ENCODE measurements around the gene DDX10. TPM values are rescaled to one million over a fixed set of nuclear protein-coding genes. Genes with fewer than 3 reads are reported as not detected.

The DDX10 gene
- total and polyA plus RNA-seq, 2 experiments from 2014 or later = 32.4 to 37.8 TPM

- no peak overlapping the region for H3K27ac ChIP-seq (ENCODE audit: low read depth)
- Mint-ChIP-seq H3K27ac (no peak overlapping the region), H3K4me3 (no peak overlapping the region), H3K4me1 (peaks cover 39% of the 10 kb centered on the region), H3K9me3 (peaks cover 15% of the 10 kb centered on the region), H3K36me3 (ENCODE audit: low read depth) (peaks cover 20% of the 10 kb centered on the region; the same call in 2 of the 3 replicates), H3K27me3 (ENCODE audit: insufficient read depth, low read depth, poor library complexity) (peaks cover 4% of the 10 kb centered on the region)
- no peaks in the 10 kb centered on the region for H3K9me2 ChIP-seq (ENCODE audit: insufficient read depth)
- ATAC-seq = no peak
- no peaks in the 10 kb centered on the region for H3K36me3 ChIP-seq (ENCODE audit: insufficient read depth)
- no peaks in the 10 kb centered on the region for H3K27me3 ChIP-seq (ENCODE audit: insufficient read depth)
- no peak for DNase-seq (ENCODE audit: low spot score)
- H3F3A ChIP-seq (replicated peaks; ENCODE audit: low read depth) = no peaks in the 10 kb centered on the region
- no peaks in the 10 kb centered on the region for H4K20me1 ChIP-seq (replicated peaks; ENCODE audit: insufficient read depth)
- H3K4me2 ChIP-seq = no peak overlapping the region
- no peak overlapping the region for H3K4me3 ChIP-seq
- H2AFZ ChIP-seq = no peak overlapping the region
- H3K4me1 ChIP-seq (ENCODE audit: insufficient read depth) = peaks cover 30% of the 10 kb centered on the region
- TF ChIP-seq ZNF331 (CRISPR knock-in tag; IDR thresholded peaks at IDR 0.05; ENCODE audit: low read depth) = no peak
- TF ChIP-seq JUNB (IDR thresholded peaks at IDR 0.05; ENCODE audit: unreplicated experiment) = no peak
- no peaks in the 10 kb centered on the region for H3K79me2 ChIP-seq (replicated peaks; ENCODE audit: insufficient read depth)
These were observed 232.2 kb downstream of the DDX10 start for GRCh38 chr11:108897071-108897481.

GRCh38 chr11:108897916-108898315 is 233.0 kb downstream of the DDX10 start:
- H3K36me3 ChIP-seq (ENCODE audit: insufficient read depth) = no peaks in the 10 kb centered on the region

GRCh38 chr11:108901359-108901758 is 236.5 kb downstream of the DDX10 start:
- Mint-ChIP-seq H3K27me3 (ENCODE audit: insufficient read depth, low read depth, poor library complexity) (peaks cover 2% of the 10 kb centered on the region), H3K4me3 (no peak overlapping the region), H3K36me3 (ENCODE audit: low read depth) (peaks cover 20% of the 10 kb centered on the region; the same call in 2 of the 3 replicates), H3K4me1 (peaks cover 5% of the 10 kb centered on the region), H3K9me3 (peaks cover 15% of the 10 kb centered on the region), H3K27ac (no peak overlapping the region)
- TF ChIP-seq JUNB (IDR thresholded peaks at IDR 0.05; ENCODE audit: unreplicated experiment) = no peak
- no peak for TF ChIP-seq CREB1 (CRISPR knock-in tag; IDR thresholded peaks at IDR 0.05; ENCODE audit: low read depth)
- TF ChIP-seq NANOG (IDR thresholded peaks at IDR 0.05; ENCODE audit: borderline replicate concordance) = no peak
- no peak for TF ChIP-seq ZNF114 (CRISPR knock-in tag; IDR thresholded peaks at IDR 0.05)
- no peak for TF ChIP-seq ETS1 (IDR thresholded peaks at IDR 0.05)
- no peak for TF ChIP-seq ZNF462 (CRISPR knock-in tag; IDR thresholded peaks at IDR 0.05)
- TF ChIP-seq STAT1 (IDR thresholded peaks at IDR 0.05; ENCODE audit: unreplicated experiment) = no peak
- TF ChIP-seq ZNF331 (CRISPR knock-in tag; IDR thresholded peaks at IDR 0.05; ENCODE audit: low read depth) = no peak
- no peak for TF ChIP-seq EZH2phosphoT487 (IDR thresholded peaks at IDR 0.05; ENCODE audit: unreplicated experiment)
- no peak for TF ChIP-seq EZH2 (IDR thresholded peaks at IDR 0.05; ENCODE audit: low read depth, unreplicated experiment)
- Histone ChIP-seq H3K27me3 (ENCODE audit: insufficient read depth) (no peaks in the 10 kb centered on the region), H3K79me2 (replicated peaks; ENCODE audit: insufficient read depth) (no peaks in the 10 kb centered on the region), H3K9me2 (ENCODE audit: insufficient read depth) (no peaks in the 10 kb centered on the region), H2AFZ (no peak overlapping the region), H3K27ac (ENCODE audit: low read depth) (no peak overlapping the region), H4K20me1 (replicated peaks; ENCODE audit: insufficient read depth) (no peaks in the 10 kb centered on the region), H3K4me2 (no peak overlapping the region), H3K4me3 (no peak overlapping the region), H3F3A (replicated peaks; ENCODE audit: low read depth) (no peaks in the 10 kb centered on the region), H3K4me1 (ENCODE audit: insufficient read depth) (peaks cover 7% of the 10 kb centered on the region; the same call in 1 of the 2 replicates), H3K36me3 (ENCODE audit: insufficient read depth) (no peaks in the 10 kb centered on the region)
- no peak for DNase-seq (ENCODE audit: low spot score)
- ATAC-seq = no peak

More at GRCh38 chr11:108897916-108898315, 233.0 kb downstream of the DDX10 start:
- ATAC-seq (no peak), DNase-seq (ENCODE audit: low spot score) (no peak)
- H3K27ac ChIP-seq (ENCODE audit: low read depth) = no peak overlapping the region
- H3K4me2 ChIP-seq = no peak overlapping the region
- H3K9me2 ChIP-seq (ENCODE audit: insufficient read depth) = no peaks in the 10 kb centered on the region
- no peaks in the 10 kb centered on the region for H3F3A ChIP-seq (replicated peaks; ENCODE audit: low read depth)
- no peaks in the 10 kb centered on the region for H3K27me3 ChIP-seq (ENCODE audit: insufficient read depth)
- no peaks in the 10 kb centered on the region for H4K20me1 ChIP-seq (replicated peaks; ENCODE audit: insufficient read depth)
- H2AFZ ChIP-seq = no peak overlapping the region
- Mint-ChIP-seq H3K9me3 (peaks cover 15% of the 10 kb centered on the region), H3K4me1 (peaks cover 33% of the 10 kb centered on the region), H3K27ac (no peak overlapping the region), H3K36me3 (ENCODE audit: low read depth) (peaks cover 20% of the 10 kb centered on the region; the same call in 2 of the 3 replicates), H3K27me3 (ENCODE audit: insufficient read depth, low read depth, poor library complexity) (peaks cover 2% of the 10 kb centered on the region), H3K4me3 (no peak overlapping the region)
- no peak overlapping the region for H3K4me3 ChIP-seq
- no peaks in the 10 kb centered on the region for H3K79me2 ChIP-seq (replicated peaks; ENCODE audit: insufficient read depth)
- TF ChIP-seq ZNF114 (CRISPR knock-in tag; IDR thresholded peaks at IDR 0.05) = no peak
- H3K4me1 ChIP-seq (ENCODE audit: insufficient read depth) = peaks cover 30% of the 10 kb centered on the region
